ENCODE results near the gene MAP3K4.

The MAP3K4 gene

DNA sequence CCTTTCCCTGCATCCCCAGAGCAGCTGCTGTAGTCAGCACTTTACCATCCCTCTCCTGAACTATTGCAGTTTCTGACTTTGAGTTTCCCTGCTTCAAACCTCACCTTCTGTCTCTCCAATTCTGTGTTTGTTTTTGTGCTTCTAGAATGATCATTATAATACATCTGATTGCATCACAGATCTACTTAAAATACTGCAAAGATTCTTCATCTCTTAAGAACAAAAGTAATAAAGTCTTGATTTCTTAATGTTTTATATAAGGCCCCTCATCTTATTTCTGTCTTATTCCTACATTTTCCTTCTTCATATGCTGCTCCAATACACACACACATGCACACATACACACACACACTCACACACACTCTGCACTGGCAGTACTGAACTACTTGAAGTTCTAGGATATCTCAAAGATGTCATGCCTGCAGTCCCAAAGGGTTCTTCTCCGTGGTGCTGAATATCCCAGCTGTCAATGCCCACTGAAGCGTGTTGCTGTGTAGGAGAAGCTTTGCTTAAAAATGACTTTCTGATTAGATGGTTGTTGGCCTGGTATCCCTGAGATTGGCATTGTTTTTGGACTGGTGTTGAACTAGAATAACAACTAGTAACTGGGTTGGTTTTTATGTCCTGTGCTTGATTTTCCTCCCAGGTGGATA, 97.2 kb downstream of the MAP3K4 start:
- no peak for DNase-seq (ENCODE audit: low read depth)
- TF ChIP-seq, protein P1, sequence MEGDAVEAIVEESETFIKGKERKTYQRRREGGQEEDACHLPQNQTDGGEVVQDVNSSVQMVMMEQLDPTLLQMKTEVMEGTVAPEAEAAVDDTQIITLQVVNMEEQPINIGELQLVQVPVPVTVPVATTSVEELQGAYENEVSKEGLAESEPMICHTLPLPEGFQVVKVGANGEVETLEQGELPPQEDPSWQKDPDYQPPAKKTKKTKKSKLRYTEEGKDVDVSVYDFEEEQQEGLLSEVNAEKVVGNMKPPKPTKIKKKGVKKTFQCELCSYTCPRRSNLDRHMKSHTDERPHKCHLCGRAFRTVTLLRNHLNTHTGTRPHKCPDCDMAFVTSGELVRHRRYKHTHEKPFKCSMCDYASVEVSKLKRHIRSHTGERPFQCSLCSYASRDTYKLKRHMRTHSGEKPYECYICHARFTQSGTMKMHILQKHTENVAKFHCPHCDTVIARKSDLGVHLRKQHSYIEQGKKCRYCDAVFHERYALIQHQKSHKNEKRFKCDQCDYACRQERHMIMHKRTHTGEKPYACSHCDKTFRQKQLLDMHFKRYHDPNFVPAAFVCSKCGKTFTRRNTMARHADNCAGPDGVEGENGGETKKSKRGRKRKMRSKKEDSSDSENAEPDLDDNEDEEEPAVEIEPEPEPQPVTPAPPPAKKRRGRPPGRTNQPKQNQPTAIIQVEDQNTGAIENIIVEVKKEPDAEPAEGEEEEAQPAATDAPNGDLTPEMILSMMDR (IDR thresholded peaks at IDR 0.05; ENCODE audit: control insufficient read depth, extremely low read depth, insufficient read depth): no peak

DNA sequence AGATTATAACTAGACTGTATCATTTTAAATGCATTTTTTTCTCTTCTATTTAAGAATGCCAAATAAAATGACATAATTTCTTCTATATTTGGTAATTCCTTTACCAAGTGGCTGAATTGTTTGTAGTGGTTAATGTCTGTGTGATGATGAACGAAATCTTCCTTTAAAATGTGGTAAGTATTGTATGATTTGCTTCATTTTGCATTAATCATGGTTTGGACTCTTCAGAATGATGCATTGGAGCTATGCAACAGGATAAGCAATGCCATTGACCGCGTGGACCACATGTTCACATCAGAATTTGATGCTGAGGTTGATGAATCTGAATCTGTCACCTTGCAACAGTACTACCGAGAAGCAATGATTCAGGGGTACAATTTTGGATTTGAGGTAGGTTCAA, 99.6 kb downstream of the MAP3K4 start:
- H3K4me3 ChIP-seq (ENCODE audit: low read depth, low read length): no peak overlapping the region
- no peak for DNase-seq (ENCODE audit: low read depth)
- TF ChIP-seq, protein P1 (IDR thresholded peaks at IDR 0.05; ENCODE audit: control insufficient read depth, extremely low read depth, insufficient read depth): no peak

More for the DNA sequence above, 97.2 kb downstream of the MAP3K4 start:
- no peak overlapping the region for H3K4me3 ChIP-seq (ENCODE audit: low read depth, low read length)

DNA sequence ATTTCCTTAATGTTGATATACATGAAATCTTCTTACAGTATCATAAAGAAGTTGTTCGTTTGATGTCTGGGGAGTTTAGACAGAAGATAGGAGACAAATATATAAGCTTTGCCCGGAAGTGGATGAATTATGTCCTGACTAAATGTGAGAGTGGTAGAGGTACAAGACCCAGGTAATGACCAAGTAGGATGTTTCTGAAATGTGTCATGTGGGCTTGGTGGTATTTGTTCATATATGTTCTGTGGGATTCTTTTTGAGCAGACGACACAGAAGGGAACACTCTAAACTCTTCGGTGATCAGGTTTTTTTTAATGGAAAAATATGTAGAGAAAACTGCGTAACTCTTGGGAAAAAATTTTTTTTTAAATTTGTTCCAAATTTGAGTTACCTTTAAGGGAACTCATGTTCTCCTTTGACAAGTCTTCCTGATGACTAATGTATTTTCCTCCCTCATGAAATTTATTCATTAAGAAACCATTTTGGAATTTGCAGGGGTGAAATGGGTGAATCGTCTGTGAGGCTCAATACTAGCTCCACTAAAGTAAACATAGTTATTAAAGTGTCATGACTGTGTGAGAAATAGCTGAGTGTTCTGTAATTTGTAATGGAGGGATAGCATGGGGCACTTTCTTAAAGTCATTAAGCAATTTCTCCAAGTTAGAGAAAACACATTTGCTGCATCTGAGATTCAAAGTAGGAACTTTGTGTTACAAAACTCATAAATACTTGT, 100.6 kb downstream of the MAP3K4 start:
- DNase-seq (ENCODE audit: low read depth): no peak
- TF ChIP-seq, protein P1 (IDR thresholded peaks at IDR 0.05; ENCODE audit: control insufficient read depth, extremely low read depth, insufficient read depth): no peak
- no peak overlapping the region for H3K4me3 ChIP-seq (ENCODE audit: low read depth, low read length)

DNA sequence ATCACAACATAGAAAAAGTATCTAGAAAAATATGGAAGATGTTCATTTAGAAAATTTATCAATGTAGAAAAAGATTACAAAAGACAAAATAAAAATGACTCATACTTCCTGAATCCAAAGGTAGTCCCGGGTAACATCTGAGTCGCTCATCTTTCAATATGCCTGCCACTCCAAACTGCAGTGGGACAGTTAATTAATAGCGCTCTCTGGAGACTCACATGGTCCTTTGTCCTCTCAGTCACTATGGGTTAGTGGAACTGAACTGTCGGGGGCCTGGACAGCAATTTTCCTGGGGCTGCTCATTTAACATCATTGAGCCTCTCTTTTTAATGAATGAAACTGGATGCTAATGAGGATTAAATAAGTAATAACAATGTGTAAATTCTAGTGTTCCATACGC, 103.4 kb downstream of the MAP3K4 start:
- H3K4me3 ChIP-seq (ENCODE audit: low read depth, low read length): no peak overlapping the region
- DNase-seq (ENCODE audit: low read depth): no peak
- TF ChIP-seq, protein P1 (IDR thresholded peaks at IDR 0.05; ENCODE audit: control insufficient read depth, extremely low read depth, insufficient read depth): no peak

DNA sequence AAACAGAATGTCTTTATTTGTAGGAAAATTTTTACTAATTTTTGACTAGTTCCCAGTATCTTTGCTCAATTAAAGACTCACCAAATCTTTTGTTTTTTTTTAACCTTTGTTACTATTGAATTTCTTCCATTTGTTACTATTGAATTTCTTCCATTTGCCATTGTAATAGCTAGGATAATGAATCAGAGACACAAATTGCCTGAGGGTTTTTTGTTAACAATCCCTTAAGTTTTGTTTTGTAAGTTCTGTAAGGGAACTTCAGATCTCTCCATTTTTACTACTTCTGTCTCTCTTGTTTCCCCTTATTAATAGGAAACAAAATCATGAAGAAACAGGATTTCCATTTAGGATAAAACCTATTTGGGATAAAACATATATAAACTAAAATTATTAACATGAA, 104.3 kb downstream of the MAP3K4 start:
- TF ChIP-seq, protein P1 (IDR thresholded peaks at IDR 0.05; ENCODE audit: control insufficient read depth, extremely low read depth, insufficient read depth): no peak
- no peak for DNase-seq (ENCODE audit: low read depth)
- no peak overlapping the region for H3K4me3 ChIP-seq (ENCODE audit: low read depth, low read length)

DNA sequence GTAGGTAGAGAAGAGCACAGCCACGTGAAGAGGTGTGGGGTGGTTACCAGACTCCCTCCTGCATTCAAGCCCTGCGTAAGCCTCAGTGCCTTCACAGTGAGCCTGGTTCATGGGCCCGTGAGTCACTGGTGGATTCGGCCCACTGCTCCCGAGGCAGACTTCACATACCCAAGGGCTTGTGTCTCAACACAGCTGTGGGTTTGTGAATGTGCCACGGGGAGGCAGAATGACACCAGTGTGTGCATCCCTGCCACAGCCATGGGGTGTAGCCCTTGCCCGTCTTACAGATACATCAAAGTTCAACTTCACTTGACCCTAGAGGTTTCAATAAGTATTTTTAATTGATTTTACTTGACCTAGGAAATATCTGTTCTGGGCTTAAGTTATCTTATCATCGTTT, 108.5 kb downstream of the MAP3K4 start:
- TF ChIP-seq, protein P1 (IDR thresholded peaks at IDR 0.05; ENCODE audit: control insufficient read depth, extremely low read depth, insufficient read depth): no peak
- no peak overlapping the region for H3K4me3 ChIP-seq (ENCODE audit: low read depth, low read length)
- DNase-seq (ENCODE audit: low read depth): no peak

Measured in LNCaP clone FGC (cell line).